DOHH2 (cell line): ENCODE results near the gene MEPE.

Source experiments
- EZH2phosphoT487 ChIP-seq: fragments of 200-600 bp; sonication (generic); IDR thresholded peaks from 2 replicates; pipeline ENCODE4 v1.6.1; 2017; ENCODE audit warnings: borderline replicate concordance, mild to moderate bottlenecking, antibody characterized with exemption, low read length, moderate library complexity, mixed read lengths
- TF ChIP-seq, protein P1 (sequence below): fragments of 200-600 bp; sonication (generic); IDR thresholded peaks from one replicate; pipeline ENCODE4 v1.5.1; 2014; ENCODE audit warnings: antibody characterized with exemption, mild to moderate bottlenecking, low read depth, low read length; ENCODE audit not compliant: poor library complexity, severe bottlenecking

DNA sequence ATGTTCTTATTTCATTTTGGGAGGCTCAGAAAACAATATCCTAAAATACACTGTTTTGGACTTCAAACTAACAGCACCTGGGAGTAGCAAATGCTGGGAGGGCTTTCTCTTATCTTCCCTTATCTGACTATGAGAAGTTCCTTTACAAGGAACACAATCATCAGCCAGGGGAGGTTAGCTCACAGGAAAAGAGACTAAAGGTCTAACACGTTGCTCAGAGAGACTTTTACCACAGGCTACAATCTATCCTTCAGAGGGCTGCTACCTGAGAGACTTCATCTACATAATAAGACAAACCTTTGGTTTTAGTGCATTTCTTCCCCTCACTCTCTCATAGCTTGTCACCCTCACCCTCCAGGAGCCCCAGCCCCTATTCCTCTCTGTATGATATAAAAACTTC is 35.8 kb downstream of the MEPE start:
- TF ChIP-seq, protein P1, sequence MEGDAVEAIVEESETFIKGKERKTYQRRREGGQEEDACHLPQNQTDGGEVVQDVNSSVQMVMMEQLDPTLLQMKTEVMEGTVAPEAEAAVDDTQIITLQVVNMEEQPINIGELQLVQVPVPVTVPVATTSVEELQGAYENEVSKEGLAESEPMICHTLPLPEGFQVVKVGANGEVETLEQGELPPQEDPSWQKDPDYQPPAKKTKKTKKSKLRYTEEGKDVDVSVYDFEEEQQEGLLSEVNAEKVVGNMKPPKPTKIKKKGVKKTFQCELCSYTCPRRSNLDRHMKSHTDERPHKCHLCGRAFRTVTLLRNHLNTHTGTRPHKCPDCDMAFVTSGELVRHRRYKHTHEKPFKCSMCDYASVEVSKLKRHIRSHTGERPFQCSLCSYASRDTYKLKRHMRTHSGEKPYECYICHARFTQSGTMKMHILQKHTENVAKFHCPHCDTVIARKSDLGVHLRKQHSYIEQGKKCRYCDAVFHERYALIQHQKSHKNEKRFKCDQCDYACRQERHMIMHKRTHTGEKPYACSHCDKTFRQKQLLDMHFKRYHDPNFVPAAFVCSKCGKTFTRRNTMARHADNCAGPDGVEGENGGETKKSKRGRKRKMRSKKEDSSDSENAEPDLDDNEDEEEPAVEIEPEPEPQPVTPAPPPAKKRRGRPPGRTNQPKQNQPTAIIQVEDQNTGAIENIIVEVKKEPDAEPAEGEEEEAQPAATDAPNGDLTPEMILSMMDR: no peak
- TF ChIP-seq EZH2phosphoT487: no peak
